MCF 10A (cell line): ENCODE results near the gene RAB31. TPM values are rescaled to one million over a fixed set of nuclear protein-coding genes. Genes with fewer than 3 reads are reported as not detected.

Source experiments
- BruUV-seq: library from RNA; stranded (reverse); fragments of 400-500 nt; replicated peaks from 2 replicates; lab custom pipeline; 2021; lab: Mats Ljungman, UMichigan
- CTCF ChIA-PET: fragments of 300-600 bp; sonication (Branson Sonifier 250); formaldehyde crosslinking; extraction: SDS; loops from one replicate; lab custom pipeline; 2021; ENCODE audit warnings: antibody characterized with exemption, inconsistent platforms; lab: Yijun Ruan, JAX
- POLR2A ChIA-PET: fragments of 300-600, 350-650 bp; sonication (Branson Sonifier 250); formaldehyde crosslinking; extraction: SDS; loops from one replicate; lab custom pipeline; 2020; ENCODE audit warnings: antibody characterized with exemption, inconsistent platforms; lab: Yijun Ruan, JAX
- DNase-seq: peaks from one replicate; pipeline ENCODE4 v3.0.0-alpha.2; 2018; ENCODE audit not compliant: unreplicated experiment
- H3K27ac Mint-ChIP-seq: one replicate; pipeline ENCODE4 v1.8.0; 2022; ENCODE audit warnings: mild to moderate bottlenecking, low read depth, mixed read lengths; ENCODE audit not compliant: unreplicated experiment
- H3K27me3 Mint-ChIP-seq: one replicate; pipeline ENCODE4 v1.8.0; 2022; ENCODE audit warnings: mixed read lengths; ENCODE audit not compliant: insufficient read depth, unreplicated experiment
- H3K36me3 Mint-ChIP-seq: one replicate; pipeline ENCODE4 v1.8.0; 2022; ENCODE audit warnings: mild to moderate bottlenecking, moderate library complexity, mixed read lengths; ENCODE audit not compliant: insufficient read depth, unreplicated experiment
- H3K4me1 Mint-ChIP-seq: one replicate; pipeline ENCODE4 v1.8.0; 2022; ENCODE audit warnings: mixed read lengths; ENCODE audit not compliant: insufficient read depth, unreplicated experiment
- H3K4me3 Mint-ChIP-seq: one replicate; pipeline ENCODE4 v1.8.0; 2022; ENCODE audit warnings: mild to moderate bottlenecking, moderate library complexity, mixed read lengths; ENCODE audit not compliant: unreplicated experiment
- H3K9me3 Mint-ChIP-seq: one replicate; pipeline ENCODE4 v1.8.0; 2022; ENCODE audit warnings: mixed read lengths; ENCODE audit not compliant: unreplicated experiment
- intact Hi-C: fragments of 100-400 bp; cut with micrococcal nuclease; formaldehyde crosslinking; loops from 2 replicates; pipeline ENCODE4 v1.14.1; 2022
- total RNA-seq: library from RNA; stranded (reverse); gene quantifications from 2 replicates; pipeline ENCODE4 v1.2.3, GENCODE V29; 2022
- TF ChIP-seq, protein P1 (sequence below): fragments of 200-600 bp; IDR thresholded peaks from one replicate; pipeline ENCODE4 v1.8.0; 2022; ENCODE audit warnings: antibody characterized with exemption, mild to moderate bottlenecking; ENCODE audit not compliant: unreplicated experiment

Gene RAB31
- total RNA-seq, 1 experiment from 2014 or later: 6.1 TPM

DNA sequence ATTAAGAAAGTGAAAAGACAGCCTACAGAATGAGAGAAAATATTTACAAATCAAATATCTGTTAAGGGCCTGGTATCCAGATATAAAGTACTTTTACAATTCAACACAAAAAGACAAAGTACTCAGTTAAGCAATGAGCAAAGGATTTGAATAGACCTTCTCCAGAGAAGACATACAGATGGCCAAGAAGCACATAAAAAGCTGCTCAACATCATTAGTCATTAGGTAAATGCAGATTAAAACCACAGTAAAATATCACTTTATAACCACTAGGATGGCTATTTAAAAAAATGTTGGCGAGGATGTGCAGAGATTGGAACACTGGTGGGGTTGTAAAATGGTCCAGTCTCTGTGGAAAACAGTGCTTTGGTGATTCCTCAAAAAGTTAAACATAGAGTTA lies 38.9 kb downstream of the RAB31 start:
- TF ChIP-seq, protein P1, sequence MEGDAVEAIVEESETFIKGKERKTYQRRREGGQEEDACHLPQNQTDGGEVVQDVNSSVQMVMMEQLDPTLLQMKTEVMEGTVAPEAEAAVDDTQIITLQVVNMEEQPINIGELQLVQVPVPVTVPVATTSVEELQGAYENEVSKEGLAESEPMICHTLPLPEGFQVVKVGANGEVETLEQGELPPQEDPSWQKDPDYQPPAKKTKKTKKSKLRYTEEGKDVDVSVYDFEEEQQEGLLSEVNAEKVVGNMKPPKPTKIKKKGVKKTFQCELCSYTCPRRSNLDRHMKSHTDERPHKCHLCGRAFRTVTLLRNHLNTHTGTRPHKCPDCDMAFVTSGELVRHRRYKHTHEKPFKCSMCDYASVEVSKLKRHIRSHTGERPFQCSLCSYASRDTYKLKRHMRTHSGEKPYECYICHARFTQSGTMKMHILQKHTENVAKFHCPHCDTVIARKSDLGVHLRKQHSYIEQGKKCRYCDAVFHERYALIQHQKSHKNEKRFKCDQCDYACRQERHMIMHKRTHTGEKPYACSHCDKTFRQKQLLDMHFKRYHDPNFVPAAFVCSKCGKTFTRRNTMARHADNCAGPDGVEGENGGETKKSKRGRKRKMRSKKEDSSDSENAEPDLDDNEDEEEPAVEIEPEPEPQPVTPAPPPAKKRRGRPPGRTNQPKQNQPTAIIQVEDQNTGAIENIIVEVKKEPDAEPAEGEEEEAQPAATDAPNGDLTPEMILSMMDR: no peak
- ChIA-PET POLR2A (no interaction called here), CTCF (no interaction called here)
- H3K27ac Mint-ChIP-seq: no peak overlapping the region
- no peaks in the 10 kb centered on the region for H3K36me3 Mint-ChIP-seq
- peaks cover 8% of the 10 kb centered on the region for H3K9me3 Mint-ChIP-seq
- H3K4me3 Mint-ChIP-seq: no peak overlapping the region
- no peak for DNase-seq
- intact Hi-C loops: no loop called here
- BruUV-seq: no TSS peak
- H3K4me1 Mint-ChIP-seq: peaks cover 28% of the 10 kb centered on the region
- no peaks in the 10 kb centered on the region for H3K27me3 Mint-ChIP-seq

DNA sequence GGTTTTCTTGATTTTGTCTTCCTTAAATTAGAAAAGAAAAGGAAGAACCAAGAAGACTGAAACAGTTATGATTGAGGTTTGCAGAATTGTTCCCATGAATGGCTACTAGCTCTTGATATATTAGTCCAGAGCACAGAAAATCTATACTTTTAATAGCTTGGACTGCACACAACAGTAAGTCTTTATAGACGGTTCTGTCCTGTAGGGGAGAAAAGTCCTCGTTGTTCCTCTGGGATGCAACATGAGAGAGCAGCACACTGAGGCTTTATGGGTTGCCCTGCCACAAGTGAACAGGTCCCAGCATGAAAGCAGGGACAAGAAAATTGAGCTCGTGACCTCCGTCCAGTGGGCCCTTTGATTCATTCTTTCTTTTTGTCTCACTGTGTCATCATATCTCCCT lies 41.5 kb downstream of the RAB31 start:
- Mint-ChIP-seq H3K4me1 (peaks cover 10% of the 10 kb centered on the region), H3K27ac (no peak overlapping the region), H3K27me3 (no peaks in the 10 kb centered on the region), H3K36me3 (no peaks in the 10 kb centered on the region), H3K4me3 (no peak overlapping the region), H3K9me3 (peaks cover 5% of the 10 kb centered on the region)
- ChIA-PET CTCF (interaction anchor here (0.7 to 0.9 kb wide), 2 partner anchors 10 to 11 kb away, joined by 3 read pairs; no protein-coding TSS in a partner anchor), POLR2A (no interaction called here)
- no TSS peak for BruUV-seq
- TF ChIP-seq, protein P1: no peak
- intact Hi-C loops: no loop called here
- DNase-seq: no peak

DNA sequence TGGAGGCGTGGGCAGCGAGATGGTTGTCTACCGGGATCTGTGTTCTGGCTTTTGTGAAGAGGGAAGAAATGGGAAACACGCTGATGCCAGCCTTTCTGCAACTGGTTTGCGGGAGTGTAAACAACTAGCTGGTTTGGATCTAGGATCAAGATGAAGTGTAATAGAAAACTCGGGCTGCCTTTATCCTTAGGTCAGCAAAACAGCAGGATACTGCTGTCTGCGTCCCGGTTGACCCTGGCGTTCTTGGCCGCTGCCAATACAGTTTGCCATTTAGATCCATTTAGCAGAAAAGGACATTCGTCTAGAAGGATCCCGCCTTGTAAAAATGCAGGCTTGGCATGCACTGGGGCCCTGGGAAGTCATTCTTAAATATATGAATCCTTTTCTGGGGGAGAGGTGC lies 42.0 kb downstream of the RAB31 start:
- H3K9me3 Mint-ChIP-seq: peaks cover under 1% of the 10 kb centered on the region
- BruUV-seq: no TSS peak
- H3K27ac Mint-ChIP-seq: no peak overlapping the region
- TF ChIP-seq, protein P1: no peak
- H3K27me3 Mint-ChIP-seq: no peaks in the 10 kb centered on the region
- no peaks in the 10 kb centered on the region for H3K36me3 Mint-ChIP-seq
- H3K4me1 Mint-ChIP-seq: peaks cover 7% of the 10 kb centered on the region
- intact Hi-C loops: no loop called here
- no peak for DNase-seq
- ChIA-PET POLR2A (no interaction called here), CTCF (interaction anchor here (0.9 kb wide), 1 partner anchor 11 kb away, joined by 3 read pairs; no protein-coding TSS in a partner anchor)
- H3K4me3 Mint-ChIP-seq: no peak overlapping the region

DNA sequence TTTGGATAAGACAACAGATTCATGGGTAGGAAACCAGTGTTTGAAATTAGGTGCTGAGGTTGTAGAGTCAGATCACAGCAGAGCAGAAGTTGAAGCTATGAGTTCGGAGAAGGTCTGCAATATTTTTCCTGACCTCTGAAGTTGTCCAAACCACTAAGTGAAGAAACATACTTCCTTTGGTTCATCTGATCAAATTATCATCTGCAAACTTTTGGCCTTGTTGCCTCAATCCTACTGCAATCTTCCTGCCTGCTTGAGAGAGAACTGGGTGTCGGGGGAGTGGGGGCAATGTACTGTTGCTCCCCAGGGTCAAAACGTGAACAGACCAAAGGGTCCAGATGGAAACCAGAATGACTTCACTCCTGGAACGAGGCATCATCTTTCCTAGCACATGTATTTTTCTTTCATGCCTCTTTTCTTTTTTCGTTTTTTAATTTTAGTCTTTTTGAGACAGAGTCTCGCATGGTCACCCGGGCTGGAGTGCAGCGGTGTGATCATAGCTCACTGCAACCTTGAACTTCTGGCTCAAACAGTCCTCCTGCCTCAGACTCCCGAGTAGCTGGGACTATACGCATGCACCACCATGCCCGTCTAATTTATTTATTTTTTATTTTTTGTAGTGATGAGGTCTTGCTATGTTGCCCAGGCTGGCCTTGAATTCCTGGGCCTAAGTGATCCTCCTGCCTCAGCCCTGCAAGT lies 42.7 kb downstream of the RAB31 start:
- ChIA-PET POLR2A (interaction anchor here (1.2 kb wide), 1 partner anchor 8 kb away, joined by 4 read pairs; no protein-coding TSS in a partner anchor), CTCF (interaction anchor here (0.6 to 1.5 kb wide), 4 partner anchors 10 to 302 kb away, joined by 3 to 4 read pairs (median 3); no protein-coding TSS in a partner anchor)
- TF ChIP-seq, protein P1: no peak
- Mint-ChIP-seq H3K4me1 (peaks cover 7% of the 10 kb centered on the region), H3K4me3 (no peak overlapping the region), H3K36me3 (no peaks in the 10 kb centered on the region), H3K9me3 (no peaks in the 10 kb centered on the region), H3K27ac (no peak overlapping the region), H3K27me3 (no peaks in the 10 kb centered on the region)
- DNase-seq: no peak
- BruUV-seq: no TSS peak
- intact Hi-C loops: no loop called here
